IPS-NIHi7 (cell line): ENCODE measurements around the gene FAHD1.
"Not testable (repeated sequence)": the region's sequence is repeated elsewhere in the genome, so short reads cannot be mapped to it uniquely, and the experiment has no call there.

Experiments used
- DNase-seq: peaks from one replicate; pipeline ENCODE4 v3.0.0; 2012; ENCODE audit warnings: mixed read lengths; ENCODE audit errors: extremely low spot score

FAHD1 gene

GRCh38 chr16:1846416-1846815 is 19.4 kb downstream of the FAHD1 start:
- no peak for DNase-seq

GRCh38 chr16:1850981-1851380 is 24.0 kb downstream of the FAHD1 start:
- DNase-seq = no peak

- DNase-seq = no peak
Measured at GRCh38 chr16:1851793-1852192, 24.8 kb downstream of the FAHD1 start.

- DNase-seq = no peak
Measured at GRCh38 chr16:1857433-1858097, 30.6 kb downstream of the FAHD1 start.

GRCh38 chr16:1858189-1858865 is 31.3 kb downstream of the FAHD1 start:
- DNase-seq = no peak

- no peak for DNase-seq
Measured at GRCh38 chr16:1859650-1860049, 32.6 kb downstream of the FAHD1 start.

GRCh38 chr16:1861730-1862129 is 34.7 kb downstream of the FAHD1 start:
- no peak for DNase-seq

- DNase-seq = no peak
Measured at GRCh38 chr16:1862394-1862793, 35.4 kb downstream of the FAHD1 start.

GRCh38 chr16:1863681-1864460 is 36.9 kb downstream of the FAHD1 start:
- DNase-seq = no peak

GRCh38 chr16:1865902-1866690 is 39.1 kb downstream of the FAHD1 start:
- DNase-seq = no peak

GRCh38 chr16:1870365-1871082 is 43.5 kb downstream of the FAHD1 start:
- no peak for DNase-seq

- peak; percentile 86 for DNase-seq
Measured at GRCh38 chr16:1871974-1872635, 45.1 kb downstream of the FAHD1 start, which contains the start of gene MEIOB. TSS of gene MEIOB (minus strand) at chr16:1872164. CDS start at chr16:1868175, 3,989 bp downstream.

- no peak for DNase-seq
Measured at GRCh38 chr16:1874854-1875253, 47.8 kb downstream of the FAHD1 start.

GRCh38 chr16:1876066-1876465 is 49.1 kb downstream of the FAHD1 start:
- not testable (repeated sequence) for DNase-seq

GRCh38 chr16:1876468-1876867 is 49.5 kb downstream of the FAHD1 start:
- no peak for DNase-seq

- no peak for DNase-seq
Measured at GRCh38 chr16:1877089-1877488, 50.1 kb downstream of the FAHD1 start.

GRCh38 chr16:1877804-1878203 is 50.8 kb downstream of the FAHD1 start:
- DNase-seq = no peak

- no peak for DNase-seq
Measured at GRCh38 chr16:1878256-1878655, 51.2 kb downstream of the FAHD1 start.
